Transverse colon (tissue), 4 donors: Measurements from ENCODE around the gene PSTPIP1. TPM values are rescaled to one million over a fixed set of nuclear protein-coding genes. Genes with fewer than 3 reads are reported as not detected.

Source experiments
- DNase-seq: peaks from one replicate; pipeline ENCODE4 v3.0.0-alpha.2; 2019
- H3K27ac ChIP-seq, 4 donors: fragments of 200-600 bp; sonication (generic); 2 replicates each; pipeline ENCODE4 v1.5.1; 2016 to 2018; ENCODE audit warnings: inconsistent platforms in 4 of 4
- H3K27me3 ChIP-seq: fragments of 200-600 bp; sonication (generic); 2 replicates; pipeline ENCODE4 v1.5.1; 2017; ENCODE audit warnings: inconsistent platforms
- H3K36me3 ChIP-seq, 4 donors: fragments of 200-600 bp; sonication (generic); 2 replicates each; pipeline ENCODE4 v1.5.1; 2017 to 2019; ENCODE audit warnings: inconsistent platforms in 4 of 4
- H3K4me1 ChIP-seq, 4 donors: fragments of 200-600 bp; sonication (generic); 2 replicates each; pipeline ENCODE4 v1.5.1; 2017 to 2020; ENCODE audit warnings: inconsistent platforms in 4 of 4
- H3K4me3 ChIP-seq, 4 donors: fragments of 200-600 bp; sonication (generic); 1 replicate in 1 of 4; 2 replicates in 3 of 4; pipeline versions ENCODE4 v1.5.1 to v1.6.1; 2017 to 2019; ENCODE audit warnings: inconsistent platforms in 4 of 4
- H3K9me3 ChIP-seq, 2 donors: fragments of 200-600 bp; sonication (generic); 2 replicates each; pipeline ENCODE4 v1.5.1; 2017 to 2019; ENCODE audit warnings: inconsistent platforms in 2 of 2
- EP300 ChIP-seq: sonication (generic); formaldehyde crosslinking; IDR thresholded peaks from one replicate; pipeline ENCODE4 v1.6.1; 2017; ENCODE audit warnings: antibody characterized with exemption, low read depth
- POLR2A ChIP-seq: fragments of 450-650 bp; IDR thresholded peaks from one replicate; pipeline ENCODE4 v1.6.1; 2016; ENCODE audit warnings: antibody characterized with exemption, mild to moderate bottlenecking, moderate library complexity
- POLR2AphosphoS5 ChIP-seq, 3 donors: sonication (generic); formaldehyde crosslinking; IDR thresholded peaks; one replicate each; pipeline ENCODE4 v1.6.1; 2016; ENCODE audit warnings: antibody characterized with exemption in 3 of 3
- WGBS, 2 donors: methylation state at CpG; one replicate each; pipeline ENCODE4 v1.1.5; 2018; ENCODE audit warnings: low coverage in 1 of 2; 5-methylcytosine and 5-hydroxymethylcytosine counted together
- in situ Hi-C, 4 donors: fragments of 200-750 bp; cut with MboI; loops; one replicate each; pipeline versions ENCODE4 v1.15.0 to v1.15.1; 2017; ENCODE audit warnings: low sequenced_read_pairs in 3 of 4, low pct_ligation_motif_present in 1 of 4, low pct_unique_long_range_greater_than_20kb in 1 of 4
- intact Hi-C: fragments of 100-400 bp; cut with DNase I; formaldehyde crosslinking; loops from one replicate; pipeline ENCODE4 v1.15.1; 2023; ENCODE audit warnings: low total_unique reads
- total RNA-seq, 4 donors: library from RNA; depleted of rRNA; stranded (reverse); fragments of >200 nt; gene quantifications; one replicate each; pipeline ENCODE4 v1.1.0, GENCODE V29; 2016
- TF ChIP-seq, protein P1 (sequence below), 5 experiments: fragments of 200-600 bp in 3 of 5; fragments of 450-650 bp in 2 of 5; sonication (generic) in 3 of 5; IDR thresholded peaks; 1 replicate in 2 of 5; 2 replicates in 3 of 5; pipeline ENCODE4 v1.5.1; 2016 to 2017; ENCODE audit warnings: antibody characterized with exemption in 5 of 5, inconsistent platforms in 3 of 5, mild to moderate bottlenecking in 2 of 5, moderate library complexity in 1 of 5

The PSTPIP1 gene
- total RNA-seq, 4 donors from 2014 or later = 1.4 to 35.2 (median 8.7) TPM

GRCh38 chr15:77037388-77038209, 42.7 kb downstream of the PSTPIP1 start:
- peak; percentile 6 for DNase-seq
- in situ Hi-C loops = no loop called here
- Histone ChIP-seq H3K27ac (no peak overlapping the region), H3K36me3 (no peaks in the 10 kb centered on the region), H3K4me3 (no peak overlapping the region), H3K4me1 (peaks cover 0 to 5% (median 4%) of the 10 kb centered on the region in 4 donors), H3K27me3 (no peaks in the 10 kb centered on the region), H3K9me3 (no peaks in the 10 kb centered on the region)
- TF ChIP-seq POLR2AphosphoS5 (IDR thresholded peaks at IDR 0.05) (no peak), POLR2A (no peak), EP300 (no peak)
- TF ChIP-seq, protein P1, sequence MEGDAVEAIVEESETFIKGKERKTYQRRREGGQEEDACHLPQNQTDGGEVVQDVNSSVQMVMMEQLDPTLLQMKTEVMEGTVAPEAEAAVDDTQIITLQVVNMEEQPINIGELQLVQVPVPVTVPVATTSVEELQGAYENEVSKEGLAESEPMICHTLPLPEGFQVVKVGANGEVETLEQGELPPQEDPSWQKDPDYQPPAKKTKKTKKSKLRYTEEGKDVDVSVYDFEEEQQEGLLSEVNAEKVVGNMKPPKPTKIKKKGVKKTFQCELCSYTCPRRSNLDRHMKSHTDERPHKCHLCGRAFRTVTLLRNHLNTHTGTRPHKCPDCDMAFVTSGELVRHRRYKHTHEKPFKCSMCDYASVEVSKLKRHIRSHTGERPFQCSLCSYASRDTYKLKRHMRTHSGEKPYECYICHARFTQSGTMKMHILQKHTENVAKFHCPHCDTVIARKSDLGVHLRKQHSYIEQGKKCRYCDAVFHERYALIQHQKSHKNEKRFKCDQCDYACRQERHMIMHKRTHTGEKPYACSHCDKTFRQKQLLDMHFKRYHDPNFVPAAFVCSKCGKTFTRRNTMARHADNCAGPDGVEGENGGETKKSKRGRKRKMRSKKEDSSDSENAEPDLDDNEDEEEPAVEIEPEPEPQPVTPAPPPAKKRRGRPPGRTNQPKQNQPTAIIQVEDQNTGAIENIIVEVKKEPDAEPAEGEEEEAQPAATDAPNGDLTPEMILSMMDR (IDR thresholded peaks at IDR 0.05) = no peak
- 94% methylated on average over 11 of the region's 12 CpGs; no CpG with 5 or more reads in 1 of the 2 donors for WGBS, 2 donors
- intact Hi-C loops = no loop called here

GRCh38 chr15:77038312-77039216, 43.6 kb downstream of the PSTPIP1 start:
- intact Hi-C loops = no loop called here
- H3K4me1 ChIP-seq = peaks cover 0 to 12% (median 4%) of the 10 kb centered on the region in 4 donors
- in situ Hi-C loops = no loop called here
- DNase-seq = peak; percentile 55
- H3K9me3 ChIP-seq = no peaks in the 10 kb centered on the region
- no peaks in the 10 kb centered on the region for H3K27me3 ChIP-seq
- 58% methylated on average over 10 of the region's 10 CpGs; no CpG with 5 or more reads in 1 of the 2 donors for WGBS, 2 donors
- no peak overlapping the region for H3K4me3 ChIP-seq
- peak overlapping the region in 2 of 4 donors; percentile 30 to 62 for H3K27ac ChIP-seq
- no peaks in the 10 kb centered on the region for H3K36me3 ChIP-seq
- TF ChIP-seq POLR2AphosphoS5 (IDR thresholded peaks at IDR 0.05) = no peak
- TF ChIP-seq, protein P1 (IDR thresholded peaks at IDR 0.05) = no peak
- no peak for TF ChIP-seq POLR2A
- TF ChIP-seq EP300 = no peak

- TF ChIP-seq, protein P1 (IDR thresholded peaks at IDR 0.05) = no peak
- TF ChIP-seq EP300 (no peak), POLR2A (no peak), POLR2AphosphoS5 (IDR thresholded peaks at IDR 0.05) (no peak)
- H3K27ac ChIP-seq = peak overlapping the region in 2 of 4 donors; percentile 30 to 62
- WGBS, 2 donors = 90% methylated on average over 5 of the region's 5 CpGs; no CpG with 5 or more reads in 1 of the 2 donors
- H3K9me3 ChIP-seq = no peaks in the 10 kb centered on the region
- H3K4me3 ChIP-seq = no peak overlapping the region
- no peak for DNase-seq
- H3K4me1 ChIP-seq = peaks cover 0 to 12% (median 4%) of the 10 kb centered on the region in 4 donors
- H3K27me3 ChIP-seq = no peaks in the 10 kb centered on the region
- in situ Hi-C loops (no loop called here), intact Hi-C loops (no loop called here)
- peaks cover 0 to 6% (median 0%) of the 10 kb centered on the region in 4 donors for H3K36me3 ChIP-seq
Observed at GRCh38 chr15:77039217-77039533, 44.2 kb downstream of the PSTPIP1 start.

GRCh38 chr15:77039848-77040247, 44.9 kb downstream of the PSTPIP1 start:
- Histone ChIP-seq H3K4me1 (peaks cover 0 to 12% (median 5%) of the 10 kb centered on the region in 4 donors), H3K36me3 (peaks cover 0 to 8% (median 0%) of the 10 kb centered on the region in 4 donors), H3K9me3 (no peaks in the 10 kb centered on the region), H3K27ac (no peak overlapping the region), H3K4me3 (no peak overlapping the region), H3K27me3 (no peaks in the 10 kb centered on the region)
- 100% methylated on average over 3 of the region's 8 CpGs; no CpG with 5 or more reads in 1 of the 2 donors for WGBS, 2 donors
- in situ Hi-C loops = no loop called here
- TF ChIP-seq POLR2A = no peak
- TF ChIP-seq, protein P1 (IDR thresholded peaks at IDR 0.05) = no peak
- TF ChIP-seq EP300 = no peak
- no peak for TF ChIP-seq POLR2AphosphoS5 (IDR thresholded peaks at IDR 0.05)
- intact Hi-C loops = no loop called here
- no peak for DNase-seq
